Keratinocyte (primary cell): ENCODE results near the gene SOX8. TPM values are rescaled to one million over a fixed set of nuclear protein-coding genes. Genes with fewer than 3 reads are reported as not detected.

Source experiments
- DNase-seq: peaks from one replicate; pipeline ENCODE4 v3.0.0-alpha.2; 2011; ENCODE audit warnings: low read depth, missing footprints, low spot score
- FAIRE-seq: peaks from 2 replicates; lab custom pipeline; 2011; peaks lifted over from hg19 to GRCh38; lab: Jason Lieb, UNC
- H2AFZ ChIP-seq: 2 replicates; pipeline ENCODE4 v1.6.0; 2012; ENCODE audit warnings: low read length, control low read depth, inconsistent platforms; ENCODE audit not compliant: control insufficient read depth
- H3K27ac ChIP-seq: 2 replicates; pipeline ENCODE4 v1.5.1; 2011; ENCODE audit warnings: low read length; ENCODE audit not compliant: control insufficient read depth, insufficient read depth
- H3K27me3 ChIP-seq: 3 replicates; pipeline ENCODE4 v1.6.0; 2011; ENCODE audit warnings: low read length; ENCODE audit not compliant: control insufficient read depth, insufficient read depth; ENCODE audit errors: extremely low read depth
- H3K36me3 ChIP-seq, 2 experiments: 2 replicates in 1 of 2; 3 replicates in 1 of 2; pipeline ENCODE4 v1.5.1; 2011; ENCODE audit warnings: low read length in 2 of 2, mild to moderate bottlenecking in 1 of 2; ENCODE audit not compliant: control insufficient read depth in 2 of 2, insufficient read depth in 2 of 2; ENCODE audit errors: extremely low read depth in 1 of 2
- H3K4me1 ChIP-seq: 3 replicates; pipeline ENCODE4 v1.5.1; 2011; ENCODE audit warnings: low read length; ENCODE audit not compliant: control insufficient read depth, insufficient read depth; ENCODE audit errors: extremely low read depth
- H3K4me2 ChIP-seq: 3 replicates; pipeline ENCODE4 v1.6.0; 2011; ENCODE audit warnings: low read depth, low read length; ENCODE audit not compliant: control insufficient read depth, insufficient read depth; ENCODE audit errors: extremely low read depth
- H3K4me3 ChIP-seq, 3 experiments: fragments of 200-600 bp in 1 of 3; sonication (generic) in 1 of 3; 2 replicates in 2 of 3; 3 replicates in 1 of 3; pipeline ENCODE4 v1.5.1; 2011 to 2016; ENCODE audit warnings: low read length in 3 of 3, mild to moderate bottlenecking in 3 of 3, control low read depth in 2 of 3, inconsistent platforms in 1 of 3, low read depth in 1 of 3, mixed read lengths in 1 of 3, mixed run types in 1 of 3, moderate library complexity in 1 of 3; ENCODE audit not compliant: control insufficient read depth in 2 of 3, insufficient read depth in 2 of 3; ENCODE audit errors: extremely low read depth in 1 of 3
- H3K79me2 ChIP-seq: 2 replicates; pipeline ENCODE4 v1.6.0; 2012; ENCODE audit warnings: low read length; ENCODE audit not compliant: control insufficient read depth, insufficient read depth
- H3K9ac ChIP-seq: 3 replicates; pipeline ENCODE4 v1.6.0; 2011; ENCODE audit warnings: low read length; ENCODE audit not compliant: control insufficient read depth, insufficient read depth; ENCODE audit errors: extremely low read depth
- H3K9me1 ChIP-seq: 3 replicates; pipeline ENCODE4 v1.6.0; 2011; ENCODE audit warnings: low read length; ENCODE audit not compliant: control insufficient read depth, insufficient read depth; ENCODE audit errors: extremely low read depth
- H3K9me3 ChIP-seq: 2 replicates; pipeline ENCODE4 v1.5.1; 2012; ENCODE audit warnings: low read depth, low read length; ENCODE audit not compliant: control insufficient read depth
- H4K20me1 ChIP-seq: 3 replicates; pipeline ENCODE4 v1.6.0; 2011; ENCODE audit warnings: low read length; ENCODE audit not compliant: control insufficient read depth, insufficient read depth; ENCODE audit errors: extremely low read depth
- CTCF ChIP-seq, 3 experiments: IDR thresholded peaks in 1 of 3; conservative IDR thresholded peaks in 1 of 3; optimal IDR thresholded peaks in 1 of 3; 2 replicates in 2 of 3; 3 replicates in 1 of 3; pipeline versions ENCODE3 to v1.5.1; 2011; ENCODE audit warnings: low read length in 3 of 3, mild to moderate bottlenecking in 3 of 3, moderate library complexity in 2 of 3, control low read depth in 1 of 3, inconsistent platforms in 1 of 3; ENCODE audit not compliant: insufficient read depth in 2 of 3; ENCODE audit errors: extremely low read depth in 1 of 3
- EZH2 ChIP-seq: IDR thresholded peaks from one replicate; pipeline ENCODE4 v1.6.1; 2012; ENCODE audit warnings: inconsistent platforms, mild to moderate bottlenecking, low read length, moderate library complexity
- dilution Hi-C: fragments of 300-500 bp; cut with MboI; formaldehyde crosslinking; loops from one replicate; pipeline ENCODE4 v1.7.0; 2020; ENCODE audit warnings: low sequenced_read_pairs; ENCODE audit not compliant: extremely low pct_ligation_motif_present
- polyA plus RNA-seq, 5 experiments: library from polyadenylated mRNA; depleted of rRNA in 3 of 5; stranded (reverse) in 3 of 5; stranded (forward) in 1 of 5; unstranded in 1 of 5; fragments of >200 nt; gene quantifications; 1 replicate in 1 of 5; 2 replicates in 3 of 5; 3 replicates in 1 of 5; pipeline versions ENCODE4 v1.2.1 to v1.2.3, GENCODE V29; 2011 to 2012; ENCODE audit warnings: missing spikeins in 2 of 5, low read depth in 1 of 5, low replicate concordance in 1 of 5

The SOX8 gene
- polyA plus RNA-seq, 1 donor (not counting 4 experiments of a cell fraction or from before 2014, with no cell fraction given): 0.03 TPM

- no peaks in the 10 kb centered on the region for H3K79me2 ChIP-seq
- DNase-seq (no peak), FAIRE-seq (no peak)
- peaks cover 3% of the 10 kb centered on the region for H3K9me3 ChIP-seq
- no peak overlapping the region for H3K4me2 ChIP-seq
- peaks cover 28% of the 10 kb centered on the region for H3K27me3 ChIP-seq
- TF ChIP-seq CTCF (optimal IDR thresholded peaks at IDR 0.05 in 1 of 3, IDR thresholded peaks at IDR 0.05 in 1 of 3, conservative IDR thresholded peaks at IDR 0.05 in 1 of 3; ENCODE audit: extremely low read depth in 1 of 3, insufficient read depth in 2 of 3, low read length in 3 of 3): no peak
- no peak for TF ChIP-seq EZH2
- H3K4me1 ChIP-seq: peaks cover 13% of the 10 kb centered on the region
- no peak overlapping the region for H3K9ac ChIP-seq
- H3K36me3 ChIP-seq: no peaks in the 10 kb centered on the region
- H2AFZ ChIP-seq: no peak overlapping the region
- H3K9me1 ChIP-seq: no peaks in the 10 kb centered on the region
- dilution Hi-C loops: no loop called here
- no peak overlapping the region for H3K27ac ChIP-seq
- peaks cover 3% of the 10 kb centered on the region for H4K20me1 ChIP-seq
- H3K4me3 ChIP-seq: no peak overlapping the region
Observed at GRCh38 chr16:1034230-1035065, 52.9 kb downstream of the SOX8 start.

- H3K4me2 ChIP-seq: no peak overlapping the region
- peaks cover 3% of the 10 kb centered on the region for H3K9me3 ChIP-seq
- no peak overlapping the region for H3K27ac ChIP-seq
- no peak overlapping the region for H2AFZ ChIP-seq
- peaks cover 3% of the 10 kb centered on the region for H4K20me1 ChIP-seq
- H3K79me2 ChIP-seq: no peaks in the 10 kb centered on the region
- DNase-seq: no peak
- FAIRE-seq: no peak
- no peaks in the 10 kb centered on the region for H3K36me3 ChIP-seq
- peaks cover 13% of the 10 kb centered on the region for H3K4me1 ChIP-seq
- dilution Hi-C loops: no loop called here
- H3K27me3 ChIP-seq: peaks cover 30% of the 10 kb centered on the region
- no peak overlapping the region for H3K9ac ChIP-seq
- H3K4me3 ChIP-seq: no peak overlapping the region
- no peaks in the 10 kb centered on the region for H3K9me1 ChIP-seq
- TF ChIP-seq CTCF (optimal IDR thresholded peaks at IDR 0.05 in 1 of 3, IDR thresholded peaks at IDR 0.05 in 1 of 3, conservative IDR thresholded peaks at IDR 0.05 in 1 of 3; ENCODE audit: extremely low read depth in 1 of 3, insufficient read depth in 2 of 3, low read length in 3 of 3): no peak
- no peak for TF ChIP-seq EZH2
Observed at GRCh38 chr16:1035066-1035415, 53.5 kb downstream of the SOX8 start.
